DND-41 (cell line): ENCODE data around the gene LSM3.

Experiments
- ATAC-seq: fragments of 200-7000 bp; cut with Tn5 transposase; 3 replicates; pipeline ENCODE4 v1.9.1; 2021; ENCODE audit warnings: low read depth; ENCODE audit not compliant: insufficient read depth
- DNase-seq: peaks from one replicate; pipeline ENCODE4 v3.0.0-alpha.2; 2020
- H2AFZ ChIP-seq: 2 replicates; pipeline ENCODE4 v1.6.0; 2012; ENCODE audit warnings: low read depth, low read length
- H3K27ac ChIP-seq: 2 replicates; pipeline ENCODE4 v1.5.1; 2012; ENCODE audit warnings: low read length, inconsistent platforms
- H3K27me3 ChIP-seq: fragments of 200-600 bp; sonication (generic); 2 replicates; pipeline ENCODE4 v1.6.0; 2012; ENCODE audit warnings: low read length, mild to moderate bottlenecking, inconsistent platforms; ENCODE audit not compliant: insufficient read depth, poor library complexity
- H3K36me3 ChIP-seq: 2 replicates; pipeline ENCODE4 v1.5.1; 2012; ENCODE audit warnings: low read length, inconsistent platforms; ENCODE audit not compliant: insufficient read depth
- H3K4me1 ChIP-seq: 2 replicates; pipeline ENCODE4 v1.5.1; 2012; ENCODE audit warnings: mild to moderate bottlenecking, low read length; ENCODE audit not compliant: insufficient read depth
- H3K4me2 ChIP-seq: 2 replicates; pipeline ENCODE4 v1.6.0; 2012; ENCODE audit warnings: mild to moderate bottlenecking, moderate library complexity, low read length, inconsistent platforms; ENCODE audit not compliant: insufficient read depth
- H3K4me3 ChIP-seq, 2 experiments: fragments of 200-600 bp in 1 of 2; shearing (Covaris generic) in 1 of 2; 2 replicates each; pipeline ENCODE4 v1.5.1; 2012 to 2016; ENCODE audit warnings: inconsistent platforms in 2 of 2, low read length in 2 of 2, mild to moderate bottlenecking in 2 of 2, low read depth in 1 of 2, moderate library complexity in 1 of 2
- H3K79me2 ChIP-seq: 2 replicates; pipeline ENCODE4 v1.6.0; 2012; ENCODE audit warnings: low read length, inconsistent platforms; ENCODE audit not compliant: insufficient read depth
- H3K9ac ChIP-seq: 2 replicates; pipeline ENCODE4 v1.6.0; 2012; ENCODE audit warnings: low read depth, mild to moderate bottlenecking, inconsistent platforms, low read length, moderate library complexity
- H3K9me3 ChIP-seq: 2 replicates; pipeline ENCODE4 v1.5.1; 2012; ENCODE audit warnings: low read length, moderate library complexity, mild to moderate bottlenecking, inconsistent platforms; ENCODE audit not compliant: insufficient read depth, severe bottlenecking
- H4K20me1 ChIP-seq: 2 replicates; pipeline ENCODE4 v1.6.0; 2012; ENCODE audit warnings: low read length; ENCODE audit not compliant: insufficient read depth
- EZH2 ChIP-seq: IDR thresholded peaks from 3 replicates; pipeline ENCODE4 v1.6.1; 2012; ENCODE audit warnings: borderline replicate concordance, low read depth, mild to moderate bottlenecking, moderate library complexity, low read length, inconsistent platforms; ENCODE audit not compliant: severe bottlenecking
- TF ChIP-seq, protein P1 (sequence below): IDR thresholded peaks from 2 replicates; pipeline ENCODE4 v1.5.1; 2012; ENCODE audit warnings: borderline replicate concordance, low read length, moderate library complexity, mild to moderate bottlenecking; ENCODE audit not compliant: poor library complexity, severe bottlenecking; ENCODE audit errors: extremely low read depth

The LSM3 gene

DNA sequence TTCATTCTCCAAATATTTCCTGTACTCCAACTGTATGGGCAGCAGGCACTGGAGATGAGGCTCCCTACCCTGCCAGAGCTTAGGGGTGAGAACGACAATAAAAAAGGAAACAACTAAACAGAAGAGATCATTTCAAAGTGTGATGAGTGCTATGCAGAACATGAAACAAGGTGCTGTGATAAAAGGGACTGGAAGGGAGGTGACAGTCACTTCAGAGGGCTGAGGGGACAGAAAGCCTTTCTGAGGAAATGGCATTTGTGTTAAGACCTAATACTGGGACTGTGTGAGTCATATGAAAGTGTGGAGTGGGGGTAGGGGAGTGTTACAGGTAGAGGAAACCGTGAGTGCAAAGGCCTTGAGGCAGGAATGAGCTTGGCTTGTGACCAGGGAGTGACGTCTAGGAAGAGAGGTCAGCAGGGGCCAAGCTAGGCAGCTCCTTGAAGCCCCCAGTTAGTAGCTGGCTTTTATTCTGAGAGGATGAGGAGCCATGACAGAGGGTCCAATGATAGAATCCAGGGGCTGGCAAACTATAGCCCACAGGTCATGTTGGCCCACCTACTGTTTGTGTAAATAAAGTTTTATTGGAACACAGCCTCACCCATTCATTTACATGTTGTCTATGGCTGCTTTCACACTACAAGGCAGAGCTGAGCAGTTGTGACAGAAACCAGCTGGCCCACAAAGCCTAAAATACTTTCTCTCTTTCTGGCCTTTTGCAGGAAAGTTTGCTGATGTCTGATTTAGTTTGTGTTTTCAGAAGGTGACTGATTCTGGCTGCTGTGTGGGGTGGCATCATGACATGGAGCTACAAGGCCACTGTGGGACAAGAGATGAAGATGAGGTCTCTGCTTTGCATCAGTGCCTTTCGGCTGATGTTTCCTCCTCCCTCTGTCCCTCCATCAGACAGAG, 56.6 kb downstream of the LSM3 start:
- Histone ChIP-seq H3K9ac (no peak overlapping the region), H3K27me3 (peaks cover 23% of the 10 kb centered on the region), H3K4me2 (no peak overlapping the region), H3K27ac (no peak overlapping the region), H3K9me3 (no peaks in the 10 kb centered on the region), H4K20me1 (no peaks in the 10 kb centered on the region), H2AFZ (no peak overlapping the region), H3K79me2 (no peaks in the 10 kb centered on the region), H3K4me1 (no peaks in the 10 kb centered on the region), H3K36me3 (no peaks in the 10 kb centered on the region), H3K4me3 (no peak overlapping the region)
- TF ChIP-seq EZH2: no peak
- TF ChIP-seq, protein P1, sequence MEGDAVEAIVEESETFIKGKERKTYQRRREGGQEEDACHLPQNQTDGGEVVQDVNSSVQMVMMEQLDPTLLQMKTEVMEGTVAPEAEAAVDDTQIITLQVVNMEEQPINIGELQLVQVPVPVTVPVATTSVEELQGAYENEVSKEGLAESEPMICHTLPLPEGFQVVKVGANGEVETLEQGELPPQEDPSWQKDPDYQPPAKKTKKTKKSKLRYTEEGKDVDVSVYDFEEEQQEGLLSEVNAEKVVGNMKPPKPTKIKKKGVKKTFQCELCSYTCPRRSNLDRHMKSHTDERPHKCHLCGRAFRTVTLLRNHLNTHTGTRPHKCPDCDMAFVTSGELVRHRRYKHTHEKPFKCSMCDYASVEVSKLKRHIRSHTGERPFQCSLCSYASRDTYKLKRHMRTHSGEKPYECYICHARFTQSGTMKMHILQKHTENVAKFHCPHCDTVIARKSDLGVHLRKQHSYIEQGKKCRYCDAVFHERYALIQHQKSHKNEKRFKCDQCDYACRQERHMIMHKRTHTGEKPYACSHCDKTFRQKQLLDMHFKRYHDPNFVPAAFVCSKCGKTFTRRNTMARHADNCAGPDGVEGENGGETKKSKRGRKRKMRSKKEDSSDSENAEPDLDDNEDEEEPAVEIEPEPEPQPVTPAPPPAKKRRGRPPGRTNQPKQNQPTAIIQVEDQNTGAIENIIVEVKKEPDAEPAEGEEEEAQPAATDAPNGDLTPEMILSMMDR: no peak
- ATAC-seq (no peak), DNase-seq (no peak)

DNA sequence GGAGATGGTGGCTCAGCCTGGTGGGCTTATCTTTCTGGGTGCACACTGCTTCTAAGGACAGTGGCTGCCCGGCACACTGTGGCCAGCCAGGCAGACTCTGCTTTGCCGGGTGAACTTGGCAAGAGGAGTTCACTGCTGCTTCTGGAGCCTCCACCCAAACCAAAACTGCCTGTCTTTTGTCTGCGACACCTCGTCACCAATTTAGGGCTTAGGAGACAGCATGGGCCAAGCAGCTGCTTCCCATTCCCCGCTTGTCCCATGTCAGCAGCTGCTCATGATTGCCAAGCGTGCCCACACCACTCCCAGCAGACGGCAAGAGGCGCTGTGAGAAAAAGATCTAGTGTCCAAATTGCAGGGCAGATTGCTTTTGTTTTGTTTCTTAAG, 57.3 kb downstream of the LSM3 start:
- Histone ChIP-seq H3K9me3 (no peaks in the 10 kb centered on the region), H3K27ac (no peak overlapping the region), H3K4me3 (no peak overlapping the region), H3K36me3 (no peaks in the 10 kb centered on the region), H3K27me3 (peaks cover 23% of the 10 kb centered on the region), H3K9ac (no peak overlapping the region), H3K4me2 (no peak overlapping the region), H3K79me2 (no peaks in the 10 kb centered on the region), H4K20me1 (no peaks in the 10 kb centered on the region), H2AFZ (no peak overlapping the region), H3K4me1 (no peaks in the 10 kb centered on the region)
- no peak for DNase-seq
- no peak for ATAC-seq
- TF ChIP-seq, protein P1: no peak
- TF ChIP-seq EZH2: no peak

DNA sequence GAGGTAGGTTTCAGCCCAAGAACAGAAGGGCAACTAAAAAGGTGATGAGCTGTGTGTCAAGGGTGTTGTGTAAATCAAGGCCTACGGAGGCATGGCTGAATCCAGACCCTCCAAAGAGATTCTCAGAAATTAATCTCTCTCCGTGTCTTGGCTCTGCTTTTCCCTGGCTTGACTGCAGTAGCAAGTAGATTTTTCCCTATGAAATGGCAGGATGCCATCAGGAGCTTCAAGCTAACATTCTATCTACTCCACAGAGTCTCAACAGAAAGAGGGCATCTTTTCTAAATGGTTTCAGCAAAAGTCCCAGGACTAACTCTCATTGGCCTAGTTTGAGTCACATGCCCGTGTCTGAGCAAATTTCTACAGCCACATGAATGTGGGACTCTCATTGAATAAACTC, 58.3 kb downstream of the LSM3 start:
- Histone ChIP-seq H3K27ac (no peak overlapping the region), H3K36me3 (no peaks in the 10 kb centered on the region), H3K9ac (no peak overlapping the region), H4K20me1 (no peaks in the 10 kb centered on the region), H3K4me3 (no peak overlapping the region), H3K4me2 (no peak overlapping the region), H3K4me1 (no peaks in the 10 kb centered on the region), H3K9me3 (no peaks in the 10 kb centered on the region), H2AFZ (no peak overlapping the region), H3K27me3 (peaks cover 23% of the 10 kb centered on the region), H3K79me2 (no peaks in the 10 kb centered on the region)
- TF ChIP-seq EZH2: no peak
- TF ChIP-seq, protein P1: no peak
- ATAC-seq: no peak
- DNase-seq: no peak
